Measurements from ENCODE around the gene FAM222A.

Gene FAM222A

GRCh38 chr12:109778684-109779083, 65.1 kb downstream of the FAM222A start:
- DNase-seq: no peak

- DNase-seq: no peak
Observed at GRCh38 chr12:109779382-109779781, 65.8 kb downstream of the FAM222A start.

GRCh38 chr12:109781668-109782325, 68.2 kb downstream of the FAM222A start:
- no peak for DNase-seq

- no peak for DNase-seq
Observed at GRCh38 chr12:109782326-109782703, 68.7 kb downstream of the FAM222A start.

- no peak for DNase-seq
Observed at GRCh38 chr12:109783135-109783964, 69.7 kb downstream of the FAM222A start.

- no peak for DNase-seq
Observed at GRCh38 chr12:109783965-109784244, 70.3 kb downstream of the FAM222A start.

- no peak for DNase-seq
Observed at GRCh38 chr12:109785854-109786253, 72.2 kb downstream of the FAM222A start.

GRCh38 chr12:109786799-109787198, 73.2 kb downstream of the FAM222A start:
- no peak for DNase-seq

- DNase-seq: no peak
Observed at GRCh38 chr12:109789526-109790048, 76.0 kb downstream of the FAM222A start.

- no peak for DNase-seq
Observed at GRCh38 chr12:109792992-109793391, 79.4 kb downstream of the FAM222A start.

- DNase-seq: no peak
Observed at GRCh38 chr12:109793411-109793810, 79.8 kb downstream of the FAM222A start.

GRCh38 chr12:109793826-109794501, 80.3 kb downstream of the FAM222A start:
- DNase-seq: no peak

- DNase-seq: no peak
Observed at GRCh38 chr12:109795023-109795422, 81.4 kb downstream of the FAM222A start.

GRCh38 chr12:109796057-109796456, 82.4 kb downstream of the FAM222A start:
- no peak for DNase-seq

- no peak for DNase-seq
Observed at GRCh38 chr12:109797905-109798669, 84.5 kb downstream of the FAM222A start.

GRCh38 chr12:109798691-109799090, 85.1 kb downstream of the FAM222A start:
- no peak for DNase-seq

GRCh38 chr12:109800536-109800935, 86.9 kb downstream of the FAM222A start:
- DNase-seq: no peak

GRCh38 chr12:109802828-109803227, 89.2 kb downstream of the FAM222A start:
- no peak for DNase-seq

- DNase-seq: no peak
Observed at GRCh38 chr12:109803678-109804077, 90.1 kb downstream of the FAM222A start.

GRCh38 chr12:109804820-109805761, 91.5 kb downstream of the FAM222A start:
- DNase-seq: no peak

GRCh38 chr12:109807954-109808643, 94.5 kb downstream of the FAM222A start:
- DNase-seq: no peak

All from cortex of kidney (tissue), 1 donor.